HG03575 (cell line): ENCODE measurements around the gene LARP6.

Experiments used
- ATAC-seq: cut with Tn5 transposase; IDR thresholded peaks from one replicate; pipeline ENCODE4 v1.9.1; 2021; ENCODE audit not compliant: unreplicated experiment, insufficient number of reproducible peaks, low FRiP score; ENCODE audit errors: extremely low read depth

The LARP6 gene

GRCh38 chr15:70801109-70801508 is 52.8 kb downstream of the LARP6 start:
- no peak for ATAC-seq

DNA sequence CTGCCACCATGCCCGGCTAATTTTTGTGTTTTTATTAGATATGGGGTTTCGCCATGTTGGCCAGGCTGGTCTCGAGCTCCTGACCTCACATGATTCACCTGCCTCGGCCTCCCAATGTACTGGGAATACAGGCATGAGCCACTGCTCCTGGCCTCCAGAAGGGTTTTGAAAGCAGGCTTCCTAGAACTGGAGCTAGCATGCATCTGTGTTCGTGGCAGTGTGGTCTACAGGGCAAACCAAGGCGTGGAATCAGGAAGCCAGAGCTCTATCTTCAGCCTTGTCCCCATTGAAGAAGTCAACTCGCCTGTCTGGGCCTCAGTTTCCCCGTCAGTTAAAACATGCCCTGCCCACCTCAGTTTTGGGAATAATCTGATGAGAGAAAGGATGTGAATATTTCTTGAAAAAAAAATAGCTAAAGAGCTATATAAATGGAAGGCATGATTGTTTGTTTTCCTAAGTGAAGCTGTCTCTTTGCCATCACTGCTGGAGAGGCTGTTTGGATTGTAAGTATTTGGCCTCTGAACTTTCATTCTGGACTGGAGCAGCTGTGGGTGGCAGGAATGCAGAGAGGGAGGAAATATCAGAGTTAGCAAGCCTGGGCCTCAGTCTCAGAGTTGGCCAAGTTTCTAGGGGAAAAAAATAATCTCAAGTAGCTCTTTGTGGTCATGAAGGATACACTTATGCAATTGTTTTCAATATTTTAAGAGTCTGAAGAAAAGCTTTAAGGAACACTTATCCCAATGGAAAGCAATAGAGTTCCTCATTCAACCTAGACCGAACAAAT is 54.1 kb downstream of the LARP6 start:
- ATAC-seq: no peak

DNA sequence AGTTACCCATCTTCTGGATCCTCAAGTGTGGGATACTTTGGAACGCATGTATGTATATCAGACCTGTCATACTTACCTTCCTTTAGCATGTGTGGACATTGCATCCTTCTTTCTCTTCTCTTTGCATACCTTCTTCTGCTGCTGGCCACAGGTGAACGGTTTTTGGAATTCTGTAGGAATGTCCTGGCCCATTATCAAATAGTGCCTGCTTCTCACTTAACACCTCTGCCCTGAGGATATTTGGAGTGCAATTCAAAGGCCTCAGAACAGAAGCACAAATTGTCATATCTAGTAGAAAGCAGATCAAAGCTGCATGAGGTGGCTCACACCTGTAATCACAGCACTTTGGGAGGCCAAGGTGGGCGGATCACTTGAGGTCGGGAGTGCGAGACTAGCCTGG is 56.5 kb downstream of the LARP6 start:
- no peak for ATAC-seq

GRCh38 chr15:70796516-70797310 is 57.2 kb downstream of the LARP6 start:
- no peak for ATAC-seq

DNA sequence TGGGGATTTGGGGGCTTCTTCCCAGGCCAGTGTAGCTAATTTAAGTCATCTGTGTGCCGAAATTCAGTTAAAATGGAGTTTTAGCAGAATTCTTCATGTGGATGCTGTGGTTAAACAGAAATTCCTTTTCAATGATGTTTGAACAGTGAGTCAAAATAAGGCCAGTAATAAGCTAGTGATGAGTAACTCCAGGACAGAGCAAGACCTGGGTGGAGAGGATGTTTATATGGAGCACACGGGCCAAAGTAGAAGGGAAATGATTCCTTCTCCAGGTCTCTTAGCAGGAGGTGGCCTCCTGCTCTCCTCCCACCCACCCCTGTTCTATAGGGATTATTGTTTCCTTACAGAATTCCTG is 58.7 kb downstream of the LARP6 start:
- no peak for ATAC-seq

GRCh38 chr15:70794596-70795310 is 59.2 kb downstream of the LARP6 start:
- no peak for ATAC-seq

GRCh38 chr15:70793694-70794093 is 60.3 kb downstream of the LARP6 start:
- ATAC-seq: no peak

DNA sequence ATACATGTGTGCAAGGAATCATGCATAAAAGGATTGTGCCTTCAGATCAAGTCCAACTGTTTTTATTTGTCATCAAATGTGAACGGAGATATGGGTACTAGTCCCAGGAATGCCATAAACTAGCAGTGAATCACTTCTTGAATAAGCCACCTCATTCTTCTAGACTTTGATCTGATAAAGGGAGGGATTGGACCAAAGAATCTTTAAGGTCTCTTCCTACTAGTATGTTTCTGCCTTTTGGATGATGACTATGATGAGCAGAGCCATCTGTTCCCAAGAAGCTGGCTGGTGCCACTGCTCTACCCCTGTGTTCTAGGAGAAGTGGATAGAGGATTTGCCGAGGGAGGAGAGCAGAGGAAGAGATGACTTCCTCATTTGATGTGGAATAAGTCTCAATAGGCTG is 61.8 kb downstream of the LARP6 start:
- ATAC-seq: no peak

DNA sequence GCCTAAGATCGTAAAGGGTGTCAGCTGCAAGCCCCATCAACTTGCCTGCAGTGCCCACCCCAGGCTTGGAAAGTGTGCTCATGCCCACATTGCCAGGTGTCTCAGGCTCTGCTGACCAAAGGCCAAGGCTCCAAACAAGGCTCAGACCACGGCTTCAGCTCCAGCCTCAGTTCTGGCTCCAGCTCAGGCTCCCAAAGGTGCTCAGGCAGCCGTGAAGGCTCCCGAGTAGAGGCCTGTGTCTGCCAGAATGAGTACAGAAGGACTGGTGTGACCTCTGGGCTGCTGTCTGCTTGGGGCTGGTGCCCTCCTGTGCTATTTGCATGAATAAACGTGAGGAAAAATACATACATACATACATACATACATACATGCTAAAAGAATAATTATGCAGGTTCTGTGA is 62.7 kb downstream of the LARP6 start:
- ATAC-seq: no peak

- no peak for ATAC-seq
Observed at GRCh38 chr15:70789213-70789612, 64.7 kb downstream of the LARP6 start.

GRCh38 chr15:70788114-70789049 is 65.6 kb downstream of the LARP6 start:
- ATAC-seq: no peak

DNA sequence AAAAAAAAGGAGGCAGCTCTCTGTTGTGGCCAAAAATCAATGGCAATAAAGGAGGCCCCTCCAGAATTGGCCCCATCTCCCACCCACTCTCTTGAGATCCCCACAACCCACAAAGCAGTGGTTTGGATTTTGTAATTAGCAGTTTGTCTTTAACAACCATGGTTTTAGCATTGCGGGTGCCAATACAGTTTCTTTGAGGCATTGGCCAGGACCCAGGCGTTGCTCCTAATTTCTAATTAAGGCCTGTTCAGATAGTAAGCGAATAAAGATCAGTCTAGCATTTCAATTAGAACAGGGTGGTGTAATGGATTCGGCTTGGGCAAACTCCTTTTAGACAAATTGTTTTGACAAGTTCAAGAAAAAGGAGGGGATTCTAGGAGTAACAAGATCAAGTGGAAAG is 67.0 kb downstream of the LARP6 start:
- ATAC-seq: no peak

DNA sequence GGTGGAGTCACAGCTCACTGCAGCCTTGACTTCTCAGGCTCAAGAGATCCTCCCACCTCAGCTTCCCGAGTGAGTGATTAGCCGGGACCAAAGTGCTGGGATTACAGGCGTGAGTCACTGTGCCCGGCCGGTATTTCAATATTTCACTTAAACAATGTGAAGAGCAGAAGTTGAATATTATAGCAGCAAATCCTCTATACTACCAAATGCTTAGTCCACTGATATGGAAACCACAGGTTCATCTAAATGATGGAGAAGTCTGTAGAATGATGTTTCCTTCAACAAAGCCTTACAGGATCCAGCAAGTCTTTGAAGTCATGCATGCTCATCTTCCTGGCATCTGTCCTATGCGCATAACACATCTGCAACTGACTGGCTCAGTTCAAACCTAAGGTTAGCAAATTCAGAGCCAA is 70.3 kb downstream of the LARP6 start:
- no peak for ATAC-seq

GRCh38 chr15:70783041-70783440 is 70.9 kb downstream of the LARP6 start:
- no peak for ATAC-seq

DNA sequence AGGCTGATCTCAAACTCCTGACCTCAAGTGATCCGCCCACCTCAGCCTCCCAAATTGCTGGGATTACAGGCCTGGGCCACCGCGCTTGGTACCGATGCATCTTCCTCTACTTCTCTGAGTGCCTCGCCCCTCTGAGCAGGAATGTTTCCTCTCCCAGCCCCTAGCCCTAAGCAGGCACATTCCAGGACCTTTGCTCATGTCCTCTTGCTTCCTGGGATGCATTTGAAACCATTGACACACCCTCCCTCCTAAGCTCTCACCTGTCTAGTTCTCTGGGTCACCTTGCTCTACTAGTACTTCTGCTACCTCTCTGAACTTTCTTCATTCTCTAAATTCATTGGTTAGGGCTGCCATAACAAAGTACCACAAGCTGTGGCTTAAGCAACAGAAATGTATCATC is 72.7 kb downstream of the LARP6 start:
- no peak for ATAC-seq
